Measurements from ENCODE around the gene CDK5RAP3. TPM values are rescaled to one million over a fixed set of nuclear protein-coding genes. Genes with fewer than 3 reads are reported as not detected.

CDK5RAP3 gene
- total and polyA plus RNA-seq, 2 of the 13 experiments (the other 11 are each of a cell fraction or from before 2014, with no cell fraction given) = 128 to 154 TPM

- no peaks in the 10 kb centered on the region for H3K9me3 ChIP-seq (ENCODE audit: low read length)
- WGBS (ENCODE audit: low lambda C conversion rate) = 28% methylated on average over 8 of the region's 8 CpGs
- H3K9ac ChIP-seq (ENCODE audit: insufficient read depth, low read depth, low read length) = 0 out of 2 replicates have a peak overlapping the region, but pooled peaks have one; percentile 13
- POLR2A ChIA-PET = interaction anchor here (0.6 to 3.6 kb wide), 11 partner anchors 22 to 105 kb away, joined by 3 to 35 read pairs (median 4); partner anchors contain the start of genes CDK5RAP3, NFE2L1, PNPO and SNX11
- peaks cover 4 to 26% of the 10 kb centered on the region in 2 experiments for H3K27me3 ChIP-seq (ENCODE audit: control insufficient read depth in 1 of 2, insufficient read depth in 2 of 2, low read length in 2 of 2)
- no TSS peak for BruUV-seq (replicated peaks)
- ATAC-seq (peak; percentile 1; the same call in 1 of the 3 replicates), DNase-seq (ENCODE audit: low spot score) (no peak), FAIRE-seq (no peak)
- in situ Hi-C loops (cut with HindIII; ENCODE audit: extremely low pct_ligation_motif_present, low pct_unique_long_range_greater_than_20kb) = loop anchor here (5.0 to 10.0 kb wide), 4 partner anchors 46 to 586 kb away; partner anchors contain the start of gene HOXB7
- no peaks in the 10 kb centered on the region for H3K36me3 ChIP-seq (replicated peaks in 1 of 2; ENCODE audit: control insufficient read depth in 1 of 2, insufficient read depth in 2 of 2, low read length in 2 of 2)
- H3K4me3 ChIP-seq (replicated peaks in 1 of 3; ENCODE audit: insufficient read depth in 1 of 3, low read depth in 2 of 3, low read length in 3 of 3) = peak overlapping the region in 2 of 3 experiments; percentile 52 to 71; a peak in 3 of 6 replicates
- no peak overlapping the region for H3K27ac ChIP-seq (ENCODE audit: extremely low read length, insufficient read depth, low read length)
- H4K20me1 ChIP-seq (ENCODE audit: insufficient read depth, low read length) = no peaks in the 10 kb centered on the region
- H3K4me2 ChIP-seq (ENCODE audit: low read depth, low read length) = peak overlapping the region; percentile 96
- no peaks in the 10 kb centered on the region for H3K79me2 ChIP-seq (ENCODE audit: insufficient read depth, low read length)
- intact Hi-C loops (cut with micrococcal nuclease; ENCODE audit: unreplicated experiment) = loop anchor here (1.0 to 10.0 kb wide), 6 partner anchors 22 to 591 kb away; partner anchors contain the start of genes CBX1, HOXB8 and NFE2L1
- peak overlapping the region; percentile 66 for H2AFZ ChIP-seq (ENCODE audit: low read length)
- H3K4me1 ChIP-seq (ENCODE audit: insufficient read depth, low read length) = peaks cover 41% of the 10 kb centered on the region
- CTCF ChIA-PET (ENCODE audit: low intra/inter-chr PET ratio, low total read pairs) = interaction anchor here (0.9 to 4.1 kb wide), 9 partner anchors 11 to 592 kb away, joined by 3 to 127 read pairs (median 6); no protein-coding TSS in a partner anchor
- TF ChIP-seq TBP (CRISPR knock-in tag; IDR thresholded peaks at IDR 0.05) (no peak), ATF7-NPFF (CRISPR knock-in tag; IDR thresholded peaks at IDR 0.05; ENCODE audit: low read depth) (peak; percentile 21; the same call in 1 of the 2 replicates), ZNF737 (CRISPR knock-in tag; IDR thresholded peaks at IDR 0.05; ENCODE audit: borderline replicate concordance) (no peak), ZHX1 (CRISPR knock-in tag; IDR thresholded peaks at IDR 0.05; ENCODE audit: low read depth) (no peak), BORCS8-MEF2B (CRISPR knock-in tag; IDR thresholded peaks at IDR 0.05) (no peak), ZKSCAN5 (CRISPR knock-in tag; IDR thresholded peaks at IDR 0.05) (no peak), SIN3A (IDR thresholded peaks at IDR 0.05; ENCODE audit: borderline replicate concordance, low read depth, low read length) (no peak), SMAD9 (CRISPR knock-in tag; IDR thresholded peaks at IDR 0.05) (no peak), PLRG1 (conservative IDR thresholded peaks at IDR 0.05) (no peak)
- TF ChIP-seq, protein P1, sequence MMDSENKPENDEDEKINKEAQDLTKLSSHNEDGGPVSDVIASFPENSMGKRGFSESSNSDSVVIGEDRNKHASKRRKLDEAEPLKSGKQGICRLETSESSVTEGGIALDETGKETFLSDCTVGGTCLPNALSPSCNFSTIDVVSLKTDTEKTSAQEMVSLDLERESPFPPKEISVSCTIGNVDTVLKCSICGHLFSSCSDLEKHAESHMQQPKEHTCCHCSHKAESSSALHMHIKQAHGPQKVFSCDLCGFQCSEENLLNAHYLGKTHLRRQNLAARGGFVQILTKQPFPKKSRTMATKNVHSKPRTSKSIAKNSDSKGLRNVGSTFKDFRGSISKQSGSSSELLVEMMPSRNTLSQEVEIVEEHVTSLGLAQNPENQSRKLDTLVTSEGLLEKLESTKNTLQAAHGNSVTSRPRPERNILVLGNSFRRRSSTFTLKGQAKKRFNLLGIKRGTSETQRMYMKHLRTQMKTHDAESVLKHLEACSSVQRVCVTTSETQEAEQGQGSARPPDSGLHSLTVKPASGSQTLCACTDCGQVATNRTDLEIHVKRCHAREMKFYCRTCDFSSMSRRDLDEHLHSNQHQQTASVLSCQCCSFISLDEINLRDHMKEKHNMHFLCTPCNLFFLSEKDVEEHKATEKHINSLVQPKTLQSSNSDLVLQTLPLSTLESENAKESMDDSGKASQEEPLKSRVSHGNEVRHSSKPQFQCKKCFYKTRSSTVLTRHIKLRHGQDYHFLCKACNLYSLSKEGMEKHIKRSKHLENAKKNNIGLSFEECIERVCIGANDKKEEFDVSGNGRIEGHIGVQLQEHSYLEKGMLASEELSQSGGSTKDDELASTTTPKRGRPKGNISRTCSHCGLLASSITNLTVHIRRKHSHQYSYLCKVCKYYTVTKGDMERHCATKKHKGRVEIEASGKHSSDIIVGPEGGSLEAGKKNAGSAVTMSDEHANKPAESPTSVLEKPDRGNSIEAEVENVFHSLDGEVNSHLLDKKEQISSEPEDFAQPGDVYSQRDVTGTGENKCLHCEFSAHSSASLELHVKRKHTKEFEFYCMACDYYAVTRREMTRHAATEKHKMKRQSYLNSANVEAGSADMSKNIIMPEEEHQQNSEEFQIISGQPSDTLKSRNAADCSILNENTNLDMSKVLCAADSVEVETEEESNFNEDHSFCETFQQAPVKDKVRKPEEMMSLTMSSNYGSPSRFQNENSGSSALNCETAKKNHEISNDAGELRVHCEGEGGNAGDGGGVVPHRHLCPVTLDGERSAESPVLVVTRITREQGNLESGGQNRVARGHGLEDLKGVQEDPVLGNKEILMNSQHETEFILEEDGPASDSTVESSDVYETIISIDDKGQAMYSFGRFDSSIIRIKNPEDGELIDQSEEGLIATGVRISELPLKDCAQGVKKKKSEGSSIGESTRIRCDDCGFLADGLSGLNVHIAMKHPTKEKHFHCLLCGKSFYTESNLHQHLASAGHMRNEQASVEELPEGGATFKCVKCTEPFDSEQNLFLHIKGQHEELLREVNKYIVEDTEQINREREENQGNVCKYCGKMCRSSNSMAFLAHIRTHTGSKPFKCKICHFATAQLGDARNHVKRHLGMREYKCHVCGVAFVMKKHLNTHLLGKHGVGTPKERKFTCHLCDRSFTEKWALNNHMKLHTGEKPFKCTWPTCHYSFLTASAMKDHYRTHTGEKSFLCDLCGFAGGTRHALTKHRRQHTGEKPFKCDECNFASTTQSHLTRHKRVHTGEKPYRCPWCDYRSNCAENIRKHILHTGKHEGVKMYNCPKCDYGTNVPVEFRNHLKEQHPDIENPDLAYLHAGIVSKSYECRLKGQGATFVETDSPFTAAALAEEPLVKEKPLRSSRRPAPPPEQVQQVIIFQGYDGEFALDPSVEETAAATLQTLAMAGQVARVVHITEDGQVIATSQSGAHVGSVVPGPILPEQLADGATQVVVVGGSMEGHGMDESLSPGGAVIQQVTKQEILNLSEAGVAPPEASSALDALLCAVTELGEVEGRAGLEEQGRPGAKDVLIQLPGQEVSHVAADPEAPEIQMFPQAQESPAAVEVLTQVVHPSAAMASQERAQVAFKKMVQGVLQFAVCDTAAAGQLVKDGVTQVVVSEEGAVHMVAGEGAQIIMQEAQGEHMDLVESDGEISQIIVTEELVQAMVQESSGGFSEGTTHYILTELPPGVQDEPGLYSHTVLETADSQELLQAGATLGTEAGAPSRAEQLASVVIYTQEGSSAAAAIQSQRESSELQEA (CRISPR knock-in tag; IDR thresholded peaks at IDR 0.05; ENCODE audit: not compliant biosample characterization) = no peak
- TF ChIP-seq, protein P2, sequence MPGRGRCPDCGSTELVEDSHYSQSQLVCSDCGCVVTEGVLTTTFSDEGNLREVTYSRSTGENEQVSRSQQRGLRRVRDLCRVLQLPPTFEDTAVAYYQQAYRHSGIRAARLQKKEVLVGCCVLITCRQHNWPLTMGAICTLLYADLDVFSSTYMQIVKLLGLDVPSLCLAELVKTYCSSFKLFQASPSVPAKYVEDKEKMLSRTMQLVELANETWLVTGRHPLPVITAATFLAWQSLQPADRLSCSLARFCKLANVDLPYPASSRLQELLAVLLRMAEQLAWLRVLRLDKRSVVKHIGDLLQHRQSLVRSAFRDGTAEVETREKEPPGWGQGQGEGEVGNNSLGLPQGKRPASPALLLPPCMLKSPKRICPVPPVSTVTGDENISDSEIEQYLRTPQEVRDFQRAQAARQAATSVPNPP (CRISPR knock-in tag; IDR thresholded peaks at IDR 0.05) = no peak
Measured at GRCh38 chr17:48025904-48026501, 55.1 kb downstream of the CDK5RAP3 start.
